Mesenteric fat pad (tissue), 1 donor: ENCODE data around the gene FAM78A. TPM values are rescaled to one million over a fixed set of nuclear protein-coding genes. Genes with fewer than 3 reads are reported as not detected.

Source experiments
- DNase-seq: peaks from one replicate; pipeline ENCODE4 v3.0.0-alpha.2; 2020; ENCODE audit warnings: low spot score
- total RNA-seq: library from RNA; stranded (reverse); fragmentation: NEBNext Ultra II Directional; extraction: Animal tissue kit (Norgen Biotek cat#: 25700); gene quantifications from one replicate; pipeline ENCODE4 v1.2.1, GENCODE V29; 2021
- donor health status: DM: yes; HTN: yes; CAD: no.

Gene FAM78A
- total RNA-seq, 1 donor from 2014 or later: 6.3 TPM

DNA sequence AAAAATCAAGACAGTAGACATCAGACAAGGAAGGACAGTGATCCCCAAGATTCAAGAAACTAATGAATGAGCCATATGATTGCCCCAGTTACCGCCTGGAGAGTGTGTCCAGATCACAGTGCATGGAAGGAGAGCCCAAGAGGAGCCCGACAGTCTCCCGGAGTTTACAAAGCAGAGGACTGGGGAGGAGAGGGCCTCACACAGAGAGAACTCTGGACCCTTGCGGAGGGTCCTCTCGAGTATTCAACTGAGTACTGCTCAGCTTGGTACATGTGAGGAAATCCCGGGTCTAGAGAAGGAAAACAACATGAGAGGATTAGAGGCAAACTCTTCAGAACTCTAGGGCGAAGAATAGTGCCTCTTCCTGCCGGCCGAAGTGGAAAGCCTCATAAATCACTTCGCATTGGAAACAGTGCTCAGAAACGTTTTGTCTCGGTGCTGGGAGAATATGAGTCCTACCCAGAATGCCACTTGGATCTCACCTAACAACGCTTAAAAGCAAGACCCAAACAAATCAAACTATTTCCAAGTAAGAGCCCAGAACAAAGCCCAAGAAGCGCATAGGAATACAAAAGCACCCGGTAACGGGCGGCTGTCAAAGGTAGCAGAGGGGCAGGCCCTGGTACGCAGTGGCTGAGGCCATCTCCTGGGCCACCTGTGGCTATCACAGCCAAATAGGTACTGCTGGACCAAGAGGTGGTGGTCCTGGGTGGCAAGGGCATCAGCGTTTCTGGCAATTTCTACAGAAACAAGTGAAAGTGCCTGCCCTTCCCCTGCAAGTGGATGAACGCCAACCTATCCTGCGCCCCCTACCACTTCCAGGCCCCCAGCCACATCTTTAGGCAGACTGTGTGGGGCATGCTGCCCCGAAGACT is 36.0 kb downstream of the FAM78A start:
- DNase-seq: no peak

DNA sequence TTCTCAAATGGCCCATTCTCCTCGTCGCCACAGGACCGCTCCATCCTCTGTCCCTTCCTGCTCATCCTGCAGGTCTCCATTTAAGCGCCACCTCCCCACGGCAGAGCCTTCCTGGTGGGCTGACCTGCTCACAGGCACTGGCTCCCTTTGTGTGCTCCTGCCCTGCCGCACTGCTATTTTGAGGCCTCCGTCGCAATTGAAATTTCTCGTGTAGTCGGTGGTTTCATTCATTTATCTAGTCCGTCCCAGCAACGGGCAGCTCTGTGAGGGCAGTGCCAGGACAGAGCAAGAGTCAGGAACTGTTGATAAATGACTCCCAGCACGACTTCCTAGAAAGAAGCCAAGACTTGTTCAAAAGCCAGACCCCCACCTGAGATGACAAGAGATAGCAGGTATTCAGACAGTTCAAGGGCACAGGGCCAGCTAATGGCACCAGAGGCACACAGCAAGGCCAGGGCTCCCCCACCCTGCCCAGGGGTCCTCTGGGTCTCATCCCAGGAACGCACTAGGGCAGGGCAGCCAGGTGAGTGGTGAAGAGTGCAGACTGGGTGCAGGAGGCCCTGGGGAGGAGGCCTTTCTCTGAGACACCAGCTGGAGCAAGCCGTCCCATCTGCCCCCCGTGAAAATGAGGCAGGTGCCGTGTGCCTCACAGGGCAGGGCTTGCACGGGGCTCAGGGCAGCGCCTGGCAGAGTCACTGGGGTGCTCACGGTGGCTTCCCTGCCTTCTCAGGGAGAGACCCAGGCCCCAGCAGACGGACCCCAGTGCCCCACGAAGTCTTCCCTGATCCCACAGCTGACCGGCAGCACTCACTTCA is 36.9 kb downstream of the FAM78A start:
- DNase-seq: no peak

GRCh38 chr9:131238402-131239021 is 37.8 kb downstream of the FAM78A start:
- DNase-seq: no peak

DNA sequence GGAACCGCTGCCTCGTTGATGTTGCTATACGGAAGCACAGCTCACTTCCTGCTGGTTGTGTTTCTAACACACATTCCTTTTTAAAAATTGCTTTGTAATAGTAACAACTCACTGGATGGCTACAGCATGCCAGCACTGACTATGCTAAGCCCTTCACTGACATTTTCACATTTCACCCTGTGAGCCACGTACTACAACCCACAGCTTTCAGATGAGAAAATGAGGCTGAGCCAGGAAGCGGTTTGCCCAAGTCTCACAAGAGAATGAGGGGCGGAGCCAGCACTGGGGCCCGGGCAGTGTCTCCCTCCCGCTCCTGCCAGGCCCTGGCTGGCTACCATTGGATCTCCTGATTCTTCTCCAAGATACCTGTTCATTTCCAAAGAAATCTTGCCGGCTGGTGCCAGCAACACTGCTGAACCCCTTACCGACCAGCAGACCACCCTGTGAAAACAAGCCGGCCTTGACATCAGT is 38.3 kb downstream of the FAM78A start:
- no peak for DNase-seq

- no peak for DNase-seq
Measured at GRCh38 chr9:131237291-131237690, 39.0 kb downstream of the FAM78A start.

- no peak for DNase-seq
Measured at GRCh38 chr9:131236761-131237160, 39.5 kb downstream of the FAM78A start.

DNA sequence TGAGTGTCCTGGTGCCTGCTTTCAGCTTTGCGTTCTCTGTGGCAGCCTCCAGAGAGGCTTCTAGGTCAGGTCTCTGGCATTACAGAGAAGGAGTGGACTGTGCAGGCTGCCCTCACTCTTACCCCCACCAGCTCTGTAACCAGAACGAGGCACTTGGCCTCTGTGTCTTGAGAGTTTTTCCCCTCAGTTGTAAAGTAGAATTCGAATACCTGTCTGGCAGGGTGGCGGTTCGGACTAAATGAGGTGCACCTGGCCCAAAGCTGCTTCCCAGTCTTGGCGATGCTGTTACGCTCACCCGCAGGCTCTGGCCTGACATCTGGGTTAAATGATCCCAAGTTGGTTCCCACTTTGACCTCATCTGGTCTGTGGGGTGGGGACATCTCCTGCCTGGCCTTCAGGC is 40.1 kb downstream of the FAM78A start:
- no peak for DNase-seq

GRCh38 chr9:131235480-131235851 is 40.8 kb downstream of the FAM78A start:
- peak; percentile 59 for DNase-seq

DNA sequence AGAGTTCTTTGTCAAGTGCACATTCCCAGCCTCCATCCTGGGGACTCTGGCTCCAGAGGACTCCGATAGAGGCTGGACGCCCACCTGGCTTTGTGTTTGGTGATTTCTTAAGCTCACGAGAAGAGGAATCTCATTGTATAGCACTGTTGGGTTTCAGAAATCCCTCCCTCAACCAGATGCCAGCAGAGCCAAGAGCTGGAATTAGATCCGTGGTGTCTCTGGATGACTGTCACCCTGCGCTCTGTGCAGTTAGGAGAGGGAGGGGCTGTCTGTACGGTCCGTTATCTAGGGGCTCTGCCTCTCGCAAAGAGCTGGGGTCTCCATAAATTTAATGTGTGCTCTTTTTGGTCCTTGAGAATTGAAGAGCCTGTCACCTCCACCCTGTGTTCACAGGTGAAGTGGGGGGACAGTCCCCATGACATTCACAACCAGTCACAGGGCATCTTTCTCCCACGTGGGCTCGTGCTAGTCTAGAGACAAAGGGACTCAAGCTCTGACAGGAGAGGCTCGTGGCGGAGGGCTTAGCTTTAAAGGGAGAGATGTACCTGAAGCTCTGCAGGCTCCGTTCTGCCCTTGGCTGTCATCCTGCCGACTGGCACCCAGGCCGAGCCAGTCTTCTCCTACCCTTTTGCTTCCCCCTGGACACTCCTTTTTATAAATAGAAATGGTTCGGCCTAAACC is 41.4 kb downstream of the FAM78A start:
- peak; percentile 69 for DNase-seq

GRCh38 chr9:131233995-131234394 is 42.3 kb downstream of the FAM78A start:
- peak; percentile 55 for DNase-seq

DNA sequence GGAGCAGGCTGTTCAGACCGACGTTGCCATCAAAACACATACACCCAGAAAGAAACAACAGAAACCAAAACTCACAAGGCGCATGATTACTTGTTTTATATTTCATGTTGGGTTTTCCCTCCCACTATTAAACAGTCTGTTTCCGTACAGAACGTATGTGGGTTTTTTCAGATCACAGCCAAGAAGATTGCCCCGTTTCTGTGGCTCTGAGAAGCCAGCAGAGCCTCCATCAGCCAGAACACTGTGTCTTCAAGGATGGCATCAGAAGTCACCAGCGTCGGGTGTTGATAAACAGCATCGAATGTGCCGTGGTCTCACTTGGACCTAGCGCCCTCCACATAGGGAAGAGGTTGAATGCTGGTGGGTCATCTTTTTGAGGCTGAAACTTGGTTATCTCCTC is 42.8 kb downstream of the FAM78A start:
- peak; percentile 33 for DNase-seq

DNA sequence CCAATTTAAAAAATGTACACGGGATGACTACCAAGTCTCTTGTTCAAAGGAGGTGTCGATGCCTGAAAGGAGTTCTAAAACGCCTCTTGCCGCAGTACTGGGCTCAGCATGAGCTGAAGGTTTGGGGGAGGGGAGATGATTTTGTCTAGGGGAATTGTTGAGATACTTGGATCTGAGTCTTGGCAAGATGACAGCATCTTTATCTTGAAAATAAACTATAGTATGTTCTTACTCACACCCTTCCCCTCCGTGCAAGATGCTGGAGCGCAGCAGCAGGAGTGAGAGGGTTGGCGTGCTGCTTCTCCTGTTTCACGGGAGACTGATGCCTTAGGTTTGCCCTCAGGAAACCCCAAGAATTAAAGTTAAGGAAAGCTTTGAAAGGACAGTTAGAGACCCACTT is 47.3 kb downstream of the FAM78A start:
- DNase-seq: peak; percentile 49

DNA sequence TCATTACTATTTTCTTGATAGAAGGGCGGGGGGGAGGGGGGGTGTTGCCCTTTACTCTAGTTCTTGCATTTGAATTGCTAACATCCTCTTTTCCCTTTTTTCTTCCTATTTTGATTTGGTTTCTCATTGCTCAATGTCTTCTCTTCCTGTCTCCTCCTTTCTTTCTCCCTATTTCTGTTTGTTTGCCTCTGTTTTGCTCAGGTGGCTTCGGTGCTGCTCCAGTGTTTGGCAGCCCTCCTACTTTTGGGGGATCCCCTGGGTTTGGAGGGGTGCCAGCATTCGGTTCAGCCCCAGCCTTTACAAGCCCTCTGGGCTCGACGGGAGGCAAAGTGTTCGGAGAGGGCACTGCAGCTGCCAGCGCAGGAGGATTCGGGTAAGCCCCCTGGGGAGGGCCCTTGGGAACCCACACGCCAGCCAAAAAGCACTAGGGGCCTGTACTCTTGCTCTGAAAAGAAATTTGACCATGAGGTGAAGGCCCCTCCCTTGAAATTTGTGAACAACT is 48.3 kb downstream of the FAM78A start:
- DNase-seq: peak; percentile 69

- DNase-seq: peak; percentile 88
Measured at GRCh38 chr9:131227112-131227958, 49.0 kb downstream of the FAM78A start.

DNA sequence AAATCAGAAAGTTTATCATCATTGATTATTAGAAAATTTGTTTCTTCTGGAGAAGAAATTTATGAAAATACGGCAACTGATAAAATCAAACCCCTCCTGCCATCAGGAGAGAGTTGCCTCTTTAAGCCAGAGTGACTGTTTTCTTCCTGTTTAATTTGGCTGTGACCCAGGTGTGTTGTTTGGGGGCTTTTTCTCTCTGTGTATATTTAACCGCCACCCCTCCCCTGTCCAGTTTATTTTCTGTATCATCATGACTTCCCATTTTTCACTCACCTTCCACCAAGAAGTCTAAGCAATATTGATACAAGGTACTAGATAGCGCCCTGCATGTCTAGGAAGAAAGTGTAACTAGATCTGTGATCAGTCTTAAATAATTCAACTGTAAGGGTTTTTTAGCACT is 50.1 kb downstream of the FAM78A start:
- DNase-seq: no peak

DNA sequence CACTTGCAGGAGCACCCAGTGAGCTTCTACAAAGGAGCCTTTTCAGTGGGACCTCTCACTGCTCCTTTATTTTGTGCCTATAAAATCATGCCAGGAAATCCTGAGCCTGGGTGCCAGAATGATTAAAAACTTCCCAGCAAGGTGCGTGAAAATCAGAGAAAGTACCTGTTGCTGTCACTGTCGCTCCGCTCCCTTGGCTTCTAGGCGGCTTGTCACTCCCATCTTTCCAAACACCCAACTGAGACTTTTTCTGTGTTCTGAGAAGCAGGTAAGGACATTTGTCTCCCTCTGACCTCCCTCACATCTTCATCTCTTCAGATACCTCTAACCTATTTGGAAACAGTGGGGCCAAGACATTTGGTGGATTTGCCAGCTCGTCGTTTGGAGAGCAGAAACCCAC is 53.9 kb downstream of the FAM78A start:
- DNase-seq: peak; percentile 53

GRCh38 chr9:131220485-131220884 is 55.8 kb downstream of the FAM78A start:
- no peak for DNase-seq

DNA sequence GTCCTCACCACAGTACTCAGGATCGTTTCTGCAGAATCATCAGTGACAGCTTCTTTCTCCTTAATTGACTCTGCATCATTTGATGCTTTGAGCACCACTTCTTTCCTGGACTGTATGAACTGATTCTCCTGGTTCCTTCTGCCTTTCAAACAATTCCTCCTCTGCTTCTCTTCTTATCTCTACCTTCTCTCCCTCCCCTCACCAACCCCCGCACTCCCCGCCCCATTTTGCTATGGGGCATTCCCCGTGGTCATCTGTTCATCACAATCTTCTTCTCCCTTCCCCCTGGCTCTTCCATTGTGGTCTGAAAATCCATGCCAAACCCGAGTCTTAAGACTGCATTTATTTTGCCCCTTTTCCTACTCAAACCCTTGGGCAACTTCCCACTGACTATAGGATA is 57.9 kb downstream of the FAM78A start:
- DNase-seq: peak; percentile 35

GRCh38 chr9:131217331-131218031 is 58.8 kb downstream of the FAM78A start:
- DNase-seq: no peak
